ENCODE results near the gene RHBDL1. TPM values are rescaled to one million over a fixed set of nuclear protein-coding genes. Genes with fewer than 3 reads are reported as not detected.
"Not testable (repeated sequence)": the region's sequence is repeated elsewhere in the genome, so short reads cannot be mapped to it uniquely, and the experiment has no call there.

RHBDL1 gene
- total RNA-seq, 3 donors from 2014 or later: 0.48 to 2.3 (median 1.0) TPM

DNA sequence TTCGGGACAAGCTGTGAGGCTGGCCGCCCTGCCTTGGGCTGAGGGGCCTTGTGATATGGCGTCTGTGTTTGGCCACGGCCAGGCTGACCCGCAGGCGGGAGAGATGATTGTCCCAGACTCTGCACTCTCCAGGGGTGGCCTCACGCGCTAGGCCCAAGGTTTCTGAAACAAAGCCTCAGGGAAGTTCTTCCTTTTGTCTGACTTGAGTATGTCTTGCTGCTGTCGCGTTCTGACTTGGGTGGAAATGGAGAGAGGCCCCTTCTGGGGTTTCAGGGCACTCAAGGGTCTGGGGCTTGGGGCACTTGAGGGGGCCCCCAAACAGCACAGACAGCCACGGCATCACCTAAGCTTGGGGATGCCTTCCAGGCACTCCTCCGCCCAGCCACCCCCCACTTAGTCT is 35.6 kb downstream of the RHBDL1 start:
- H3K36me3 ChIP-seq: no peaks in the 10 kb centered on the region
- H3K4me3 ChIP-seq: no peak overlapping the region
- no peak overlapping the region for H3K27ac ChIP-seq
- H3K4me1 ChIP-seq: peaks cover 0 to 9% of the 10 kb centered on the region in 2 donors
- no peak for DNase-seq (ENCODE audit: low spot score in 2 of 2)
- intact Hi-C loops (cut with DNase I; ENCODE audit: low total_unique reads): no loop called here
- TF ChIP-seq POLR2A (IDR thresholded peaks at IDR 0.05) (no peak), CTCF (IDR thresholded peaks at IDR 0.05) (no peak), POLR2AphosphoS5 (IDR thresholded peaks at IDR 0.05) (no peak)
- H3K9me3 ChIP-seq: no peaks in the 10 kb centered on the region
- peaks cover 13 to 60% of the 10 kb centered on the region in 2 donors for H3K27me3 ChIP-seq

DNA sequence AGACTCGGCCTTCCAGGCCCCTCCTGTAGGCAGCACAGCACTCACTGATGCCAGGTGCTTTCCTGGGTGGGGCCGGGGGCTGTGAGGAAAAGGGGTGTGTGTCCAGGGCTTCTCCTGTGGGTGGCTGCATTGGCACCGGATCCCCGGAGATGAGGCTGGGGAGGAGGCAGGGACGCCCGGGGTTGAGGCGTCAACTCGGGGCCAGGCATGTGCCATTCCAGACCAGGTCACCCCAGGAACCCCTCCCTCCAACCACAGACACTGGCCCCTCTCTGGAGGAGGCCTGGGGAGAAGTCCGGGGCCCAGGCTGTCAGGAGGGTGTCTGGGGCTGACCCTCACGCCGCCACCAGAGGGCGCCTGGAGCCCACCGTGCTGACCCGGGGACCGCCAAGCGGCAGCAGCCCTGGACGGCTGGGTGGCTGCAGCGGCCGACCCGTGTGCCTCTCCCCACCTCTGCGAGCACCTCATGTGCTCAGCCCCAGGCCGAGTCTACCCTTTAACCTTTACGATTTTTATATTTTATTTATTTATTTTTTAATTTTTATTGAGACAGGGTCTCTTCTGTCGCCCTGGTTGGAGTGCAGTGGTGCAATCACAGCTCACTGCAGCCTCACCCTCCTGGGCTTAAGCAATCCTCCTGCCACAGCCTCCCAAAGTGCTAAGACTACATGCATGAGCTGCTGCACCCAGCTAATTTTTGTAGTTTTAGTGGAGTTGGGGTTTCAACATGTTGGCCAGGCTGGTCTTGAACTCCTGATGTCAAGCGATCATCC is 36.3 kb downstream of the RHBDL1 start:
- peak in 1 of 2 donors; percentile 82 for DNase-seq (ENCODE audit: low spot score in 2 of 2)

GRCh38 chr16:712740-713250 is 37.3 kb downstream of the RHBDL1 start:
- H3K36me3 ChIP-seq; H3K4me3 ChIP-seq; H3K9me3 ChIP-seq; H3K27ac ChIP-seq; DNase-seq (ENCODE audit: low spot score in 2 of 2); intact Hi-C loops (cut with DNase I; ENCODE audit: low total_unique reads): not testable (repeated sequence)
- peak; percentile 27 to 44 (median 32) for TF ChIP-seq CTCF (IDR thresholded peaks at IDR 0.05)
- Histone ChIP-seq H3K4me1 (peaks cover 0 to 11% of the 10 kb centered on the region in 2 donors), H3K27me3 (peaks cover 13 to 43% of the 10 kb centered on the region in 2 donors)

More for the DNA sequence above, 36.3 kb downstream of the RHBDL1 start:
- Histone ChIP-seq H3K4me3 (no peak overlapping the region), H3K27me3 (peaks cover 13 to 54% of the 10 kb centered on the region in 2 donors), H3K27ac (no peak overlapping the region), H3K4me1 (peaks cover 0 to 14% of the 10 kb centered on the region in 2 donors), H3K36me3 (no peaks in the 10 kb centered on the region), H3K9me3 (no peaks in the 10 kb centered on the region)
- intact Hi-C loops (cut with DNase I; ENCODE audit: low total_unique reads): no loop called here
- TF ChIP-seq CTCF (IDR thresholded peaks at IDR 0.05): peak; percentile 62 to 93 (median 88)
- TF ChIP-seq POLR2A (IDR thresholded peaks at IDR 0.05): no peak

DNA sequence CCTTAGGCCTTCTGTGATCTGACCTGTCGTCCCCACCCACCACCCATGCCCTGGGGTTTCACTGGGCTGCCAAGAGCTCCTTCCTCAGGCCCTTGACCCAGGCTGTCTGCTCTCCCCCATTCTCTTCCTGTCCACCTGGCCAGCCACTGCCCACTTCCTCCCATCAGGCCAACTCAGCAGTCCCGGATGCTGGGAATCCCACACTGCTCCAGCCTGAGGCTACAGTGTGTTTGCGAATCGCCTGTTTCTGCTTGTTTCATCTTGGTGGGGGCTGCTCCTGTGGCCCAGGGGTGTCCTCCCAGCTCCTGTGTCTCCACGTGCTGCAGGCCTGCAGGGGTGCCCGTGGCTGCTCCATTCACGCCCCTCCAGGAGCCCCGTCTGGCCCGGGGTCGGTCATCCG is 38.6 kb downstream of the RHBDL1 start:
- Histone ChIP-seq H3K9me3 (no peaks in the 10 kb centered on the region), H3K27ac (no peak overlapping the region), H3K4me3 (peak overlapping the region in 1 of 3 donors; percentile 96), H3K36me3 (no peaks in the 10 kb centered on the region), H3K4me1 (peaks cover 0 to 11% of the 10 kb centered on the region in 2 donors), H3K27me3 (peaks cover 12 to 30% of the 10 kb centered on the region in 2 donors)
- intact Hi-C loops (cut with DNase I; ENCODE audit: low total_unique reads): no loop called here
- no peak for TF ChIP-seq POLR2AphosphoS5 (IDR thresholded peaks at IDR 0.05)
- no peak for TF ChIP-seq CTCF (IDR thresholded peaks at IDR 0.05)
- TF ChIP-seq POLR2A (IDR thresholded peaks at IDR 0.05): no peak
- no peak for DNase-seq (ENCODE audit: low spot score in 2 of 2)
